ENCODE measurements around the gene SCN10A.

GRCh38 chr3:38731522-38731921 lies 84.5 kb downstream of the SCN10A start:
- TF ChIP-seq POLR2A (IDR thresholded peaks at IDR 0.05; ENCODE audit: insufficient read depth in 1 of 2, low read depth in 2 of 2, low read length in 2 of 2) (no peak), NR2F1 (CRISPR knock-in tag; IDR thresholded peaks at IDR 0.05) (no peak), ZNF512B (CRISPR knock-in tag; IDR thresholded peaks at IDR 0.05; ENCODE audit: borderline replicate concordance) (no peak), ZNF780A (CRISPR knock-in tag; IDR thresholded peaks at IDR 0.05) (no peak)

Data from HepG2 (cell line).